ENCODE data around the gene CENPB. TPM values are rescaled to one million over a fixed set of nuclear protein-coding genes. Genes with fewer than 3 reads are reported as not detected.

CENPB gene
- polyA plus RNA-seq, 1 donor from 2014 or later, result 37.9 TPM

GRCh38 chr20:3777716-3778629 lies 8.6 kb downstream of the CENPB start:
- H3K9me2 ChIP-seq (ENCODE audit: insufficient read depth, low read length), result no peaks in the 10 kb centered on the region
- H3F3A ChIP-seq (ENCODE audit: insufficient read depth, low read length, poor library complexity, severe bottlenecking), result no peaks in the 10 kb centered on the region
- H2AFZ ChIP-seq (ENCODE audit: low read depth, low read length), result no peak overlapping the region
- H3K9ac ChIP-seq (ENCODE audit: low read length), result peak overlapping the region; percentile 23
- no peak overlapping the region for H3K27ac ChIP-seq (ENCODE audit: low read length)
- H3K79me2 ChIP-seq (replicated peaks; ENCODE audit: insufficient read depth, low read length), result no peaks in the 10 kb centered on the region
- H3K36me3 ChIP-seq (ENCODE audit: insufficient read depth, low read length), result no peaks in the 10 kb centered on the region
- TF ChIP-seq, protein P1, sequence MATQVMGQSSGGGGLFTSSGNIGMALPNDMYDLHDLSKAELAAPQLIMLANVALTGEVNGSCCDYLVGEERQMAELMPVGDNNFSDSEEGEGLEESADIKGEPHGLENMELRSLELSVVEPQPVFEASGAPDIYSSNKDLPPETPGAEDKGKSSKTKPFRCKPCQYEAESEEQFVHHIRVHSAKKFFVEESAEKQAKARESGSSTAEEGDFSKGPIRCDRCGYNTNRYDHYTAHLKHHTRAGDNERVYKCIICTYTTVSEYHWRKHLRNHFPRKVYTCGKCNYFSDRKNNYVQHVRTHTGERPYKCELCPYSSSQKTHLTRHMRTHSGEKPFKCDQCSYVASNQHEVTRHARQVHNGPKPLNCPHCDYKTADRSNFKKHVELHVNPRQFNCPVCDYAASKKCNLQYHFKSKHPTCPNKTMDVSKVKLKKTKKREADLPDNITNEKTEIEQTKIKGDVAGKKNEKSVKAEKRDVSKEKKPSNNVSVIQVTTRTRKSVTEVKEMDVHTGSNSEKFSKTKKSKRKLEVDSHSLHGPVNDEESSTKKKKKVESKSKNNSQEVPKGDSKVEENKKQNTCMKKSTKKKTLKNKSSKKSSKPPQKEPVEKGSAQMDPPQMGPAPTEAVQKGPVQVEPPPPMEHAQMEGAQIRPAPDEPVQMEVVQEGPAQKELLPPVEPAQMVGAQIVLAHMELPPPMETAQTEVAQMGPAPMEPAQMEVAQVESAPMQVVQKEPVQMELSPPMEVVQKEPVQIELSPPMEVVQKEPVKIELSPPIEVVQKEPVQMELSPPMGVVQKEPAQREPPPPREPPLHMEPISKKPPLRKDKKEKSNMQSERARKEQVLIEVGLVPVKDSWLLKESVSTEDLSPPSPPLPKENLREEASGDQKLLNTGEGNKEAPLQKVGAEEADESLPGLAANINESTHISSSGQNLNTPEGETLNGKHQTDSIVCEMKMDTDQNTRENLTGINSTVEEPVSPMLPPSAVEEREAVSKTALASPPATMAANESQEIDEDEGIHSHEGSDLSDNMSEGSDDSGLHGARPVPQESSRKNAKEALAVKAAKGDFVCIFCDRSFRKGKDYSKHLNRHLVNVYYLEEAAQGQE (IDR thresholded peaks at IDR 0.05; ENCODE audit: borderline replicate concordance), result no peak
- TF ChIP-seq SMC3 (conservative IDR thresholded peaks at IDR 0.05; ENCODE audit: poor library complexity) (no peak), MXI1 (conservative IDR thresholded peaks at IDR 0.05; ENCODE audit: poor library complexity, severe bottlenecking) (no peak), EP300 (conservative IDR thresholded peaks at IDR 0.05; ENCODE audit: poor library complexity, severe bottlenecking) (no peak), EZH2 (IDR thresholded peaks at IDR 0.05; ENCODE audit: borderline replicate concordance, insufficient read depth, low read length, poor library complexity, severe bottlenecking) (no peak), TAF1 (IDR thresholded peaks at IDR 0.05; ENCODE audit: low read depth) (no peak), RAD21 (conservative IDR thresholded peaks at IDR 0.05) (no peak), POLR2AphosphoS5 (IDR thresholded peaks at IDR 0.05) (no peak)
- TF ChIP-seq, protein P2, sequence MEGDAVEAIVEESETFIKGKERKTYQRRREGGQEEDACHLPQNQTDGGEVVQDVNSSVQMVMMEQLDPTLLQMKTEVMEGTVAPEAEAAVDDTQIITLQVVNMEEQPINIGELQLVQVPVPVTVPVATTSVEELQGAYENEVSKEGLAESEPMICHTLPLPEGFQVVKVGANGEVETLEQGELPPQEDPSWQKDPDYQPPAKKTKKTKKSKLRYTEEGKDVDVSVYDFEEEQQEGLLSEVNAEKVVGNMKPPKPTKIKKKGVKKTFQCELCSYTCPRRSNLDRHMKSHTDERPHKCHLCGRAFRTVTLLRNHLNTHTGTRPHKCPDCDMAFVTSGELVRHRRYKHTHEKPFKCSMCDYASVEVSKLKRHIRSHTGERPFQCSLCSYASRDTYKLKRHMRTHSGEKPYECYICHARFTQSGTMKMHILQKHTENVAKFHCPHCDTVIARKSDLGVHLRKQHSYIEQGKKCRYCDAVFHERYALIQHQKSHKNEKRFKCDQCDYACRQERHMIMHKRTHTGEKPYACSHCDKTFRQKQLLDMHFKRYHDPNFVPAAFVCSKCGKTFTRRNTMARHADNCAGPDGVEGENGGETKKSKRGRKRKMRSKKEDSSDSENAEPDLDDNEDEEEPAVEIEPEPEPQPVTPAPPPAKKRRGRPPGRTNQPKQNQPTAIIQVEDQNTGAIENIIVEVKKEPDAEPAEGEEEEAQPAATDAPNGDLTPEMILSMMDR (IDR thresholded peaks at IDR 0.05; ENCODE audit: poor library complexity, severe bottlenecking), result no peak
- H4K20me1 ChIP-seq (ENCODE audit: insufficient read depth), result no peaks in the 10 kb centered on the region
- H3K4me3 ChIP-seq (ENCODE audit: low read length), result peak overlapping the region; percentile 56
- H3K27me3 ChIP-seq (ENCODE audit: insufficient read depth, low read depth, low read length), result peaks cover 34% of the 10 kb centered on the region
- no peak overlapping the region for H3K4me2 ChIP-seq (ENCODE audit: low read length)
- H3K9me3 ChIP-seq (ENCODE audit: low read length), result no peaks in the 10 kb centered on the region

GRCh38 chr20:3777381-3777715 lies 9.2 kb downstream of the CENPB start:
- H3F3A ChIP-seq (ENCODE audit: insufficient read depth, low read length, poor library complexity, severe bottlenecking), result no peaks in the 10 kb centered on the region
- H3K79me2 ChIP-seq (replicated peaks; ENCODE audit: insufficient read depth, low read length), result no peaks in the 10 kb centered on the region
- no peaks in the 10 kb centered on the region for H3K9me2 ChIP-seq (ENCODE audit: insufficient read depth, low read length)
- no peak overlapping the region for H3K27ac ChIP-seq (ENCODE audit: low read length)
- H3K4me3 ChIP-seq (ENCODE audit: low read length), result peak overlapping the region; percentile 56
- TF ChIP-seq TAF1 (IDR thresholded peaks at IDR 0.05; ENCODE audit: low read depth) (no peak), MXI1 (conservative IDR thresholded peaks at IDR 0.05; ENCODE audit: poor library complexity, severe bottlenecking) (no peak), RAD21 (conservative IDR thresholded peaks at IDR 0.05) (no peak), SMC3 (conservative IDR thresholded peaks at IDR 0.05; ENCODE audit: poor library complexity) (no peak), EP300 (conservative IDR thresholded peaks at IDR 0.05; ENCODE audit: poor library complexity, severe bottlenecking) (no peak), POLR2AphosphoS5 (IDR thresholded peaks at IDR 0.05) (no peak), EZH2 (IDR thresholded peaks at IDR 0.05; ENCODE audit: borderline replicate concordance, insufficient read depth, low read length, poor library complexity, severe bottlenecking) (no peak)
- TF ChIP-seq, protein P1 (IDR thresholded peaks at IDR 0.05; ENCODE audit: borderline replicate concordance), result no peak
- TF ChIP-seq, protein P2 (IDR thresholded peaks at IDR 0.05; ENCODE audit: poor library complexity, severe bottlenecking), result no peak
- H3K4me2 ChIP-seq (ENCODE audit: low read length), result no peak overlapping the region
- H2AFZ ChIP-seq (ENCODE audit: low read depth, low read length), result no peak overlapping the region
- peaks cover 34% of the 10 kb centered on the region for H3K27me3 ChIP-seq (ENCODE audit: insufficient read depth, low read depth, low read length)
- no peaks in the 10 kb centered on the region for H3K9me3 ChIP-seq (ENCODE audit: low read length)
- no peaks in the 10 kb centered on the region for H4K20me1 ChIP-seq (ENCODE audit: insufficient read depth)
- H3K36me3 ChIP-seq (ENCODE audit: insufficient read depth, low read length), result no peaks in the 10 kb centered on the region
- H3K9ac ChIP-seq (ENCODE audit: low read length), result peak overlapping the region; percentile 23

Data from neural cell (in vitro differentiated cells).